G401 (cell line): ENCODE measurements around the gene ATP2B2. TPM values are rescaled to one million over a fixed set of nuclear protein-coding genes. Genes with fewer than 3 reads are reported as not detected.
A peak's percentile ranks its signal among the peaks of the same experiment; 100 is the strongest.
"Not testable (repeated sequence)": the region's sequence is repeated elsewhere in the genome, so short reads cannot be mapped to it uniquely, and the experiment has no call there.

Source experiments
- DNase-seq: peaks from one replicate; pipeline ENCODE4 v3.0.0-alpha.2; 2015; ENCODE audit warnings: low spot score
- in situ Hi-C: cut with HindIII; loops from 2 replicates; pipeline ENCODE4 v1.10.0; 2016; ENCODE audit warnings: low sequenced_read_pairs, mixed read lengths
- total RNA-seq: library from RNA; depleted of rRNA; stranded (reverse); fragments of >200 nt; shearing (Covaris generic); gene quantifications from 2 replicates; pipeline ENCODE4 v1.2.3, GENCODE V29; 2014; rRNA removed

Gene ATP2B2
- total RNA-seq = not detected in 2 replicates

GRCh38 chr3:10505050-10505790, at the start of gene ATP2B2:
Gene ATP2B2 (minus strand): TSS chr3:10505586. CDS start chr3:10449543, 56,043 bp downstream.
- in situ Hi-C loops = no loop called here
- peak; percentile 67 for DNase-seq

GRCh38 chr3:10554746-10555145, 49.4 kb upstream of the ATP2B2 start:
- in situ Hi-C loops = no loop called here
- no peak for DNase-seq

GRCh38 chr3:10554236-10554611, 48.8 kb upstream of the ATP2B2 start:
- in situ Hi-C loops = no loop called here
- DNase-seq = no peak

DNA sequence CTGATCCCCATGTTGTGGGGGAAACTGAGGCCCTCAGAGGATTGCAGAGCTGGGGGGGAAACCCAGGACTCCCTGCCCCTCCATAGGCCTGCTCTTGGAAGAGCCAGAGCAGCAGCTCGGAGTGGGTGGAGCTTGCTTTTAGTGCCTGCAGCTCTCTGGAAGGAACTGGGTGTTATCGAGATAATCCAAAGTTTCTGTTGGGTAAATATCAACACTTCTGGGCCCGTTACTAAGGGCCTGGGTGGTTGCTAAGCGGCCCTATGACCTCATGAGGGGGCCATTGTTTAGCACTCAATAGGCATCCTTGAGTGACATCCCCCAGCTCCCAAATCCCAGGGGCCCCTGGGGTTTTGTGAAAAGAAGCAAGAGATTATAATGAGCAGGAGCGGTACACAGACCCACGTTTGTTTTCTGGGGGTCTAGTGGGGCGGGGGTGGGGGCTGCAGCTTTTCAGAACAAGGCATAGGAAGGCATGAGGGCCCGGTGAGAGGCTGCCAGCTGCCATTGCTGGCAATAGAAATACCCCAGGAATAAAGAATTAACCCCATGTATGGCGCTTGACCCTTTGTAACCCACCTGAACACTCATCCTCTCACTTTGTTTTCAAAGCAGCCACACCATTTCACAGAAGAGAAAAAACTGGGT, 48.3 kb upstream of the ATP2B2 start:
- DNase-seq = no peak
- in situ Hi-C loops = no loop called here

GRCh38 chr3:10552631-10552943, 47.2 kb upstream of the ATP2B2 start:
- DNase-seq = peak; percentile 78
- in situ Hi-C loops = no loop called here

DNA sequence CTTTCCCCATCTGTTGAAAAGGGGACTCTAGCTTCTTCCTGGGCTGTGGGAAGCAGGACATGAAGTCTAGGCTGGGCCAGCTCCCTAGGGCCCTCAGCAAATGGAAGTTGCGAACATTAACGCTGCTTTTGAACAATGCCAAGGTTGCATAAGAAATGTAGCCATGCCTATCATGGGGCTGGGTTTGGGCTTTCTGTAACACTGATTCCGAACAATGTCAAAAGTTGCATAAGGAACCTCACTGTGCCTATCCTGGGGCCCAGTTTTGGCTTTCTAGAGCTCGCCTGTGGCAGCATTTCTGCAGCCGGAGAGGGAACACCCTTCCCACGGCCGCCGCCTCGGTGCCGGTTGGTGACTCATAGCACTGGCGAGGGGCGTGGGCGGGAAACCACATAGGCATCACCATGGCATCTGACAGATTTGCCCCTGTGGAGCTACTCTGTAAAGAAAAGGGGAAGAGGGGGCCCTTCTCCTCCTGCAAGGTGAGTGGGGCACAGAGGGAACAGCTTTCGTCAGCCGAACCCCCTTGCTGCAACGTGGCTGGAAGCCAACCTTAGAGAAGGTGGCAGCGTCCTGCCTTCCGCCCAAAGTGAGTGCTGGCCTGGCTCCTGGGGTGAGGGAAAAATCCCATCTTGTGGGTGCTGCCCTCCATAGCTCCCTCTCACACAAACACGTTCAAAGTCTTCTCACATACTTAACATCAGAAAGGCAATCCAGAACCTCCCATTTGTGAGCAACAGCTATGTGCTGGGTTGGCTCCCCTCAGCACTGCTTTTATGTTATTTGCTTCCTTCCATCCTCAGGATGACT, 46.6 kb upstream of the ATP2B2 start:
- DNase-seq = no peak
- in situ Hi-C loops = no loop called here

GRCh38 chr3:10551139-10551538, 45.8 kb upstream of the ATP2B2 start:
- no peak for DNase-seq

GRCh38 chr3:10550705-10551104, 45.3 kb upstream of the ATP2B2 start:
- peak; percentile 85 for DNase-seq

More at GRCh38 chr3:10551139-10551538, 45.8 kb upstream of the ATP2B2 start:
- in situ Hi-C loops = no loop called here

GRCh38 chr3:10549617-10550230, 44.3 kb upstream of the ATP2B2 start:
- DNase-seq = no peak
- in situ Hi-C loops = no loop called here

More at GRCh38 chr3:10550705-10551104, 45.3 kb upstream of the ATP2B2 start:
- in situ Hi-C loops = no loop called here

DNA sequence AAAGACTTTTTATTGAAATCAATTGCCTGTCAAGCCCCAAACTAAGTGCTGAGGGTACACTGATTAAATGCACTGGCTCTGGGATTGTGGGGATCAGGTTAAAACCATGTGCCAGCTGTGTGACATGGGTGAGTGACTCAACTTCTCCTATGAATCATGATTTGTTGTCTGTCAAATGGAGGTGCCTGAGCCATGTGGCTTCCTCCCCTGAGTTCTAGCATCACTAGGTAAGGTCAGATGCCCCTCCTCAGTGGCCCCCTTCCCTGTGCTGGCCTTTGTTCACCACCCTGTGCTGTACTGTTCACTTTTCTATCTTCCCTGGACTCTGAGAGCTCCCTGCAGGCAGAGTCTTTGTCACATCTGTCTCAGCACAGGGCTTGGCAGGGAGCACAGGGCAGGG, 43.6 kb upstream of the ATP2B2 start:
- DNase-seq = no peak
- in situ Hi-C loops = no loop called here

DNA sequence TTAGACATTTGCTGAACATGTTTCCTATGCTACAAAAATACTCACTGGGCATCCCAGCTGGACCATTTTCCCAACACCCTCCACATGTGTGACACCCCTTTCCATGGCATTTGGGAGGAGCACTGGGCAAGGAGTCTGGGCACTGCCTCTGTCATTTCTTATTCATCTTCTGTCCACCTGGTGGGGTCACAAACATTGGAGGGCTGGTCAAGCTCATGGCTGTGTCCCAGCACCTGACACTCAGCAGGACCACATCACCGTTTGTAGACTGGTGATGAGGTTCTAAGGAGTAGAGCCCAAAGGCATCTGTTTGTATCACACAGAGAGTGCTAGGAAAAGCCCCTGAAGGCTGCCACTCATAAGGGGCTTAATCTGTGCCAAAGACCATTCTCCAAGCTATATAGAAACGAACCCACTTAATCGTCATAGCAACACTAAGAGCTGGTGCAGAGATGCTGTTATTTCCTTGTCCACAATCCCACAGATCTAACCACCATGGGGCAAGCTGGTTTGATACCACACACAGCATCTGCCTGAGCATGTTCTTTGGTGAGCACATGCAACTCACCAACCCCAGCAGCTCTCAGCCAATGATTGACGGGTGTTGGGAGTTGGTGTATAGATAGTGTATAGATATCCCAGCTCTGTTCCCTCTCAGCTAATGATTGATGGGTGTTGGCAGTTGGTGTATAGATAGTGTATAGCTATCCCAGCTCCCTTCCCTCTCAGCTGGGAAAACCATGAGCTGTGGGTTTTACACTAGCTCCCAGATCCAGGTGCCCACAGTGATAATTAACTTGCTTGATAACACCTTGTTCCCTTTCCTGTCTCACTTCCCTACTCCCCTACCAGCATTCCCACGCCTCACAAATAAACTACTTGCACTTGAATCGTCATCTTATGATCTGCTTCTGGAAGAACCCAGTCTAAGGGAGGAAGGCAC, 42.7 kb upstream of the ATP2B2 start:
- DNase-seq = no peak
- in situ Hi-C loops = no loop called here

DNA sequence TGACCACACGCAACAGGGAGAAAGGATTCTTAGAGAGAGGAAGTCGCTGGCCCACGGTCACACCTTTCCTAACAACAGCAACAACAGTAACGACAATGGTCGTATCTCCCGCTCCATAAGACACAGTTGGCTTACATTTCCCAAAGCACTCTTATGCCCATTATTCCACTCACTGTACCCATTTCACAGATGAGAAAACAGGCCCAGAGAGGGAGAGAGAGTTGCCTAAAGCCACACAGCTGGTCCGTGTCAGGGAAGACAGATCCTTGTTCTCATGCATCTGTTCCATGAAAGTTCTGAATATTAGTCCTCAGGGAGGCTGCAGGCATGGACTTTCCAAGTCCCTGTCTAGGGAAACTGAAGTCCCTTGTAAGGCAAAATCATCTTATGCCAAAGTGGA, 42.0 kb upstream of the ATP2B2 start:
- in situ Hi-C loops = no loop called here
- DNase-seq = no peak

GRCh38 chr3:10546820-10547263, 41.5 kb upstream of the ATP2B2 start:
- peak; percentile 87 for DNase-seq
- in situ Hi-C loops = no loop called here

GRCh38 chr3:10546181-10546624, 40.8 kb upstream of the ATP2B2 start:
- in situ Hi-C loops = no loop called here
- DNase-seq = no peak

GRCh38 chr3:10542518-10542917, 37.1 kb upstream of the ATP2B2 start:
- in situ Hi-C loops = no loop called here

GRCh38 chr3:10540347-10540746, 35.0 kb upstream of the ATP2B2 start:
- in situ Hi-C loops, DNase-seq: not testable (repeated sequence)

More at GRCh38 chr3:10542518-10542917, 37.1 kb upstream of the ATP2B2 start:
- no peak for DNase-seq

DNA sequence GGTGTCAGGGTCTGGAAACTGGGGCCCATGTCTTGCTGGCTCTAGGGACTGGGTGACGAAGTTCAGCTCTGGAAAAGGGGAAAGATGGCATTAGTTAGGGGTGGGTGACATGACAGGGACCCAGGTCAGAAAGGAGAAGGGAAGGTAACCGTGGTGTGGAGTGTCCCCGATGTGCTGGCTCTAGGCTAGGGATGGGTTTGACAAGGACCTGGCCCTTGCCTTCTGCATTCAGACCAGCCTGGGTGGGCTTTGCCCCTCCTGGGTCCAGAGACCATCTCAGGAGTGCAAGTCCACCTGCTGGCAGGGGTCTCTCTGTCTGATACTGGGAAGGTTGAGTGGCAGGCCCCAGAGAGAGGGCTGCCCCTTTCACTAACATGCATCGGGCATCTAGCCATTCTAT, 28.7 kb upstream of the ATP2B2 start:
- DNase-seq = no peak
- in situ Hi-C loops = no loop called here

DNA sequence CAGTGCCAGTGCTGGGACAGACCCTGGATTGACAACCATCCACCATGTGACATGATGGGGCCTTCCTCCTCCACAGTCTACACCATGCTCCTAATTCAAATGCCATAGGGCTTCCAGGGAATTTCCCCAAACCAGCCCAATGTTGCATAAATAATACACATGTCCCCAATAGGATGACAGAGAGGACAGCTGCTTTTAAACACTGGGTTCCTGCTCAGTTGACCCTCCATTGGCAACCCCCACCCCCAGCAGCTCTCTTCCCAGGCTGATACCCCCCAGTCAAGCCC, 28.3 kb upstream of the ATP2B2 start:
- no peak for DNase-seq
- in situ Hi-C loops = no loop called here
